Omental fat pad (tissue), 4 donors: ENCODE data around the gene TMEM179B. TPM values are rescaled to one million over a fixed set of nuclear protein-coding genes. Genes with fewer than 3 reads are reported as not detected.

Experiments
- ATAC-seq: fragments of 150-250 bp; one replicate; pipeline ENCODE4 v1.9.1; 2016; ENCODE audit warnings: mild to moderate bottlenecking, moderate library complexity; ENCODE audit not compliant: low FRiP score
- DNase-seq: peaks from one replicate; pipeline ENCODE4 v3.0.0-alpha.2; 2019; ENCODE audit warnings: low spot score
- small RNA-seq: library from RNA; depleted of rRNA; stranded (forward); fragments of <200 nt; gene quantifications from one replicate; pipeline ENCODE3, GENCODE V24; 2016
- total RNA-seq, 4 donors: library from RNA; depleted of rRNA; stranded (reverse); fragments of >200 nt; gene quantifications; one replicate each; pipeline ENCODE4 v1.1.0, GENCODE V29; 2016
- TF ChIP-seq, protein P1 (sequence below), 3 donors: fragments of 450-650 bp; IDR thresholded peaks; one replicate each; pipeline ENCODE4 v1.5.1; 2016 to 2017; ENCODE audit warnings: antibody characterized with exemption in 3 of 3, mild to moderate bottlenecking in 3 of 3, moderate library complexity in 2 of 3

Gene TMEM179B
- total RNA-seq, 4 donors from 2014 or later = 36.4 to 69.7 (median 57.1) TPM

- ATAC-seq (peak; percentile 46), DNase-seq (peak; percentile 73)
- TF ChIP-seq, protein P1, sequence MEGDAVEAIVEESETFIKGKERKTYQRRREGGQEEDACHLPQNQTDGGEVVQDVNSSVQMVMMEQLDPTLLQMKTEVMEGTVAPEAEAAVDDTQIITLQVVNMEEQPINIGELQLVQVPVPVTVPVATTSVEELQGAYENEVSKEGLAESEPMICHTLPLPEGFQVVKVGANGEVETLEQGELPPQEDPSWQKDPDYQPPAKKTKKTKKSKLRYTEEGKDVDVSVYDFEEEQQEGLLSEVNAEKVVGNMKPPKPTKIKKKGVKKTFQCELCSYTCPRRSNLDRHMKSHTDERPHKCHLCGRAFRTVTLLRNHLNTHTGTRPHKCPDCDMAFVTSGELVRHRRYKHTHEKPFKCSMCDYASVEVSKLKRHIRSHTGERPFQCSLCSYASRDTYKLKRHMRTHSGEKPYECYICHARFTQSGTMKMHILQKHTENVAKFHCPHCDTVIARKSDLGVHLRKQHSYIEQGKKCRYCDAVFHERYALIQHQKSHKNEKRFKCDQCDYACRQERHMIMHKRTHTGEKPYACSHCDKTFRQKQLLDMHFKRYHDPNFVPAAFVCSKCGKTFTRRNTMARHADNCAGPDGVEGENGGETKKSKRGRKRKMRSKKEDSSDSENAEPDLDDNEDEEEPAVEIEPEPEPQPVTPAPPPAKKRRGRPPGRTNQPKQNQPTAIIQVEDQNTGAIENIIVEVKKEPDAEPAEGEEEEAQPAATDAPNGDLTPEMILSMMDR (IDR thresholded peaks at IDR 0.05) = no peak
Observed at GRCh38 chr11:62839050-62839945, 52.1 kb downstream of the TMEM179B start, which contains the start of gene WDR74. Gene WDR74 (minus strand): TSS chr11:62839590. CDS start chr11:62839570, 20 bp downstream.

Small RNA genes within 50 kb of the gene (small RNA-seq; reads per million reads assigned to genes)
- not detected for gene MIR6514
- gene RNU6-118P = not detected

Other genes with a start within 250 kb of the TMEM179B start
- gene AHNAK, start 240.6 kb upstream of the TMEM179B start, total RNA-seq = 1,000 to 10,000 TPM in 3 of 4 donors, 100 to 1,000 TPM in 1; 874 to 1,336 (median 1,047) TPM
- 1,000 to 10,000 TPM; 1,194 to 1,561 (median 1,267) TPM for gene EEF1G, start 213.5 kb upstream of the TMEM179B start, total RNA-seq
- 10 to 100 TPM in 3 of 4 donors, 1 to 10 TPM in 1; 7.9 to 11.0 (median 10.5) TPM for gene TUT1, start 195.9 kb upstream of the TMEM179B start, total RNA-seq
- gene MTA2, start 185.5 kb upstream of the TMEM179B start, total RNA-seq = 100 to 1,000 TPM in 2 of 4 donors, 10 to 100 TPM in 2; 77.1 to 172 (median 89.6) TPM
- 10 to 100 TPM; 40.7 to 68.6 (median 52.0) TPM for gene EML3, start 174.6 kb upstream of the TMEM179B start, total RNA-seq
- 10 to 100 TPM in 3 of 4 donors, 1 to 10 TPM in 1; 7.9 to 12.7 (median 11.4) TPM for gene ROM1, start 174.1 kb upstream of the TMEM179B start, total RNA-seq
- 10 to 100 TPM; 18.8 to 40.7 (median 23.2) TPM for gene B3GAT3, start 165.4 kb upstream of the TMEM179B start, total RNA-seq
- gene GANAB, start 140.8 kb upstream of the TMEM179B start, total RNA-seq = 100 to 1,000 TPM; 108 to 166 (median 128) TPM
- gene INTS5, start 134.1 kb upstream of the TMEM179B start, total RNA-seq = 10 to 100 TPM; 11.9 to 27.7 (median 17.2) TPM
- 10 to 100 TPM; 18.3 to 42.9 (median 33.3) TPM for gene C11orf98, start 122.2 kb upstream of the TMEM179B start, total RNA-seq
- gene CSKMT, start 122.1 kb upstream of the TMEM179B start, total RNA-seq = 10 to 100 TPM in 1 of 4 donors, 1 to 10 TPM in 3; 2.8 to 18.4 (median 7.0) TPM
- gene UQCC3, start 115.7 kb upstream of the TMEM179B start, total RNA-seq = 1 to 10 TPM; 7.3 to 9.9 (median 8.2) TPM
- gene LBHD1, start 115.1 kb upstream of the TMEM179B start, total RNA-seq = 1 to 10 TPM; 3.0 to 6.8 (median 5.7) TPM
- 100 to 1,000 TPM; 135 to 196 (median 167) TPM for gene UBXN1, start 108.3 kb upstream of the TMEM179B start, total RNA-seq
- 10 to 100 TPM; 30.9 to 49.3 (median 44.5) TPM for gene LRRN4CL, start 97.9 kb upstream of the TMEM179B start, total RNA-seq
- gene BSCL2, start 80.0 kb upstream of the TMEM179B start, total RNA-seq = 10 to 100 TPM; 37.1 to 51.2 (median 48.2) TPM
- not detected for gene GNG3, start 79.7 kb upstream of the TMEM179B start, total RNA-seq
- gene HNRNPUL2, start 59.9 kb upstream of the TMEM179B start, total RNA-seq = 10 to 100 TPM; 10.7 to 42.6 (median 25.2) TPM
- gene TTC9C, start 58.9 kb upstream of the TMEM179B start, total RNA-seq = 10 to 100 TPM; 13.8 to 24.4 (median 19.0) TPM
- gene ZBTB3, start 33.2 kb upstream of the TMEM179B start, total RNA-seq = 1 to 10 TPM; 5.3 to 7.3 (median 5.8) TPM
- gene POLR2G, start 25.8 kb upstream of the TMEM179B start, total RNA-seq = 10 to 100 TPM; 37.9 to 57.9 (median 50.5) TPM
- gene TAF6L, start 16.0 kb upstream of the TMEM179B start, total RNA-seq = 10 to 100 TPM; 11.7 to 20.3 (median 14.9) TPM
- 10 to 100 TPM; 20.8 to 45.1 (median 30.3) TPM for gene TMEM223, start 4.6 kb downstream of the TMEM179B start, total RNA-seq
- 100 to 1,000 TPM in 1 of 4 donors, 10 to 100 TPM in 3; 51.9 to 101 (median 78.3) TPM for gene NXF1, start 18.0 kb downstream of the TMEM179B start, total RNA-seq
- 10 to 100 TPM; 32.2 to 43.1 (median 37.4) TPM for gene STX5, start 44.6 kb downstream of the TMEM179B start, total RNA-seq
- gene TEX54, start 45.4 kb downstream of the TMEM179B start, total RNA-seq = not detected
- 100 to 1,000 TPM in 1 of 4 donors, 10 to 100 TPM in 3; 32.3 to 138 (median 40.8) TPM for gene WDR74, start 52.2 kb downstream of the TMEM179B start, total RNA-seq
- 100 to 1,000 TPM; 110 to 239 (median 191) TPM for gene SLC3A2, start 93.5 kb downstream of the TMEM179B start, total RNA-seq
- not detected for gene CHRM1, start 134.0 kb downstream of the TMEM179B start, total RNA-seq
- gene SLC22A6, start 197.6 kb downstream of the TMEM179B start, total RNA-seq = not detected
- gene SLC22A8, start 228.4 kb downstream of the TMEM179B start, total RNA-seq = not detected